ENCODE results near the gene ABCA7.

ABCA7 gene

DNA sequence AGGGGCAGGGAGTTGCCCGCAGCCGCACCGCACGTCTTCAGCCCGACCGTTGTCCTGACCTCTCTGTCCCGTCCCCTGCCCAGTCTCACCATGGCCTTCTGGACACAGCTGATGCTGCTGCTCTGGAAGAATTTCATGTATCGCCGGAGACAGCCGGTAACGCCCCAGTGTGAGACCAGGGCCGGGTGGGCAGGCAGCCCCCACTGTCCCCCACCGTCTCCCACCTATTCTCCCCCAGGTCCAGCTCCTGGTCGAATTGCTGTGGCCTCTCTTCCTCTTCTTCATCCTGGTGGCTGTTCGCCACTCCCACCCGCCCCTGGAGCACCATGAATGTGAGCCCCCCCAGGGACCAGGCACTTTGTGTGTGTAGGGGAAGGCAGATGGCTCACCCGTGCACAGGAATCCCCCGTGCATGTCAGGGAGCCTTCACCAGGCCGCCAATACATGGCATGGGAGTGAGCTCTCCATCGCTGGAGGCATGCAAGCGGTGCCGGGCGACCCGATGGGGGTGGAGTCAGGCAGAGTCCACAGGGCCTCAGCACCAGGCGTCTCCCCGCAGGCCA, 1.4 kb downstream of the ABCA7 start:
- Histone ChIP-seq H3K9ac (no peak overlapping the region), H3K4me3 (IDR thresholded peaks at IDR 0.05; ENCODE audit: insufficient read depth, low read depth, low read length) (no peak overlapping the region)

DNA sequence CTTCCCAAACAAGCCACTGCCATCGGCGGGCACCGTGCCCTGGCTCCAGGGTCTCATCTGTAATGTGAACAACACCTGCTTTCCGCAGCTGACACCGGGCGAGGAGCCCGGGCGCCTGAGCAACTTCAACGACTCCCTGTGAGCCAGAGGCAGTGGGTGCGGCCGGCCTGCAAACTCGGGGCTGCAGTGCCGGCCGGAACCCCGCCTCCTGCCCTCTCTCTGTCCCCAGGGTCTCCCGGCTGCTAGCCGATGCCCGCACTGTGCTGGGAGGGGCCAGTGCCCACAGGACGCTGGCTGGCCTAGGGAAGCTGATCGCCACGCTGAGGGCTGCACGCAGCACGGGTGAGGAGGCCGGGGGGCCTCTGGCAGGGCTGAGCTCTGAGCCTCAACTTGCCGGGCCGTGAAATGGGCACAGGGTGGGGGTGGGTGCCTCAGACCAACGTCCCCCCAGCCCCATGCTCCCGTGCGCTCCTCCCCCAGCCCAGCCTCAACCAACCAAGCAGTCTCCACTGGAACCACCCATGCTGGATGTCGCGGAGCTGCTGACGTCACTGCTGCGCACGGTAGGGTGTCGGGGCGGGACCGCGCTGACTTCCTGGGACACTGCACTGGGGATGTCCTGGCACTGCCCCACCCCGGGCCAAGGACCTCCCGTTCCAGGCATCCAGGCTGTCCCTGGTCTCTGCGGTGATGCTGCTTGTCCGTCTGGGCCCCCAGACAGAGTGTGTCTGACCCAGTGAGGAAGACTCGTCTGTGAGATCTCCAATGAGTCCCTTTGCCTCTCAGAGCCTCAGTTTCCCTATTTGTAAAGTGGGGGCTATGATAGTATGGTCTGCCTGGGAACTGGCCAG, 2.2 kb downstream of the ABCA7 start:
- H3K27me3 ChIP-seq (ENCODE audit: insufficient read depth, low read depth): no peaks in the 10 kb centered on the region
- no peaks in the 10 kb centered on the region for H3K79me2 ChIP-seq (ENCODE audit: insufficient read depth, low read depth)
- no peaks in the 10 kb centered on the region for H4K20me1 ChIP-seq (ENCODE audit: insufficient read depth)
- no peaks in the 10 kb centered on the region for H3K36me3 ChIP-seq (ENCODE audit: insufficient read depth)
- H3K4me3 ChIP-seq (IDR thresholded peaks at IDR 0.05; ENCODE audit: insufficient read depth, low read depth, low read length): no peak overlapping the region
- no peak overlapping the region for H3K9ac ChIP-seq
- H3K4me2 ChIP-seq: no peak overlapping the region
- H3K27ac ChIP-seq: no peak overlapping the region
- no peak overlapping the region for H2AFZ ChIP-seq (ENCODE audit: low read depth)
- peaks cover 27% of the 10 kb centered on the region for H3K4me1 ChIP-seq (ENCODE audit: low read depth, poor library complexity, severe bottlenecking)
- TF ChIP-seq, protein P1, sequence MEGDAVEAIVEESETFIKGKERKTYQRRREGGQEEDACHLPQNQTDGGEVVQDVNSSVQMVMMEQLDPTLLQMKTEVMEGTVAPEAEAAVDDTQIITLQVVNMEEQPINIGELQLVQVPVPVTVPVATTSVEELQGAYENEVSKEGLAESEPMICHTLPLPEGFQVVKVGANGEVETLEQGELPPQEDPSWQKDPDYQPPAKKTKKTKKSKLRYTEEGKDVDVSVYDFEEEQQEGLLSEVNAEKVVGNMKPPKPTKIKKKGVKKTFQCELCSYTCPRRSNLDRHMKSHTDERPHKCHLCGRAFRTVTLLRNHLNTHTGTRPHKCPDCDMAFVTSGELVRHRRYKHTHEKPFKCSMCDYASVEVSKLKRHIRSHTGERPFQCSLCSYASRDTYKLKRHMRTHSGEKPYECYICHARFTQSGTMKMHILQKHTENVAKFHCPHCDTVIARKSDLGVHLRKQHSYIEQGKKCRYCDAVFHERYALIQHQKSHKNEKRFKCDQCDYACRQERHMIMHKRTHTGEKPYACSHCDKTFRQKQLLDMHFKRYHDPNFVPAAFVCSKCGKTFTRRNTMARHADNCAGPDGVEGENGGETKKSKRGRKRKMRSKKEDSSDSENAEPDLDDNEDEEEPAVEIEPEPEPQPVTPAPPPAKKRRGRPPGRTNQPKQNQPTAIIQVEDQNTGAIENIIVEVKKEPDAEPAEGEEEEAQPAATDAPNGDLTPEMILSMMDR (conservative IDR thresholded peaks at IDR 0.05; ENCODE audit: low read depth, low read length): no peak

More for the DNA sequence above, 1.4 kb downstream of the ABCA7 start:
- Histone ChIP-seq H3K27ac (no peak overlapping the region), H3K27me3 (ENCODE audit: insufficient read depth, low read depth) (no peaks in the 10 kb centered on the region), H3K36me3 (ENCODE audit: insufficient read depth) (no peaks in the 10 kb centered on the region), H3K4me1 (ENCODE audit: low read depth, poor library complexity, severe bottlenecking) (peaks cover 34% of the 10 kb centered on the region), H2AFZ (ENCODE audit: low read depth) (no peak overlapping the region; the same call in 1 of the 2 replicates), H3K4me2 (peak overlapping the region; percentile 100), H4K20me1 (ENCODE audit: insufficient read depth) (no peaks in the 10 kb centered on the region), H3K79me2 (ENCODE audit: insufficient read depth, low read depth) (no peaks in the 10 kb centered on the region)
- TF ChIP-seq, protein P1 (conservative IDR thresholded peaks at IDR 0.05; ENCODE audit: low read depth, low read length): no peak

DNA sequence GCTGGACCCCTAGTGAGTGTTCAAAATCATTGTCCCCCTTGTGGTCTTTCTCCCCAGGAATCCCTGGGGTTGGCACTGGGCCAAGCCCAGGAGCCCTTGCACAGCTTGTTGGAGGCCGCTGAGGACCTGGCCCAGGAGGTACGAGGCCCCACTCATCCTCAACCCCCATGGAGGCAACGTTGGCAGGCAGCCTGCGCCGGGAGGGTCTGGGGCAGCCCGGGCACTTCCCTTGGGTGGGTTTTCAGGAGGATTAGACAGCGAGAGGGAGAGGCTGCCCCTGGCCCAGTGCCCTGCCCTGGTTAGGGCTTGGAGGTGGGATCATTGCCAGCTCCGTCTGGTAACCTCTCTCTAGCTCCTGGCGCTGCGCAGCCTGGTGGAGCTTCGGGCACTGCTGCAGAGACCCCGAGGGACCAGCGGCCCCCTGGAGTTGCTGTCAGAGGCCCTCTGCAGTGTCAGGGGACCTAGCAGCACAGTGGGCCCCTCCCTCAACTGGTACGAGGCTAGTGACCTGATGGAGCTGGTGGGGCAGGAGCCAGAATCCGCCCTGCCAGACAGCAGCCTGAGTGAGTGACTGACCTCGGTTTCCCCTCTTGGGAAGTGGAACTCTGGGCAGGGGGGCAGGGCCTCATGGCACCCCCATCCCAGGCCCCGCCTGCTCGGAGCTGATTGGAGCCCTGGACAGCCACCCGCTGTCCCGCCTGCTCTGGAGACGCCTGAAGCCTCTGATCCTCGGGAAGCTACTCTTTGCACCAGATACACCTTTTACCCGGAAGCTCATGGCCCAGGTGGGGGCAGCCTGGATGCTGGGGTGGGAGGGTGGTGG, 3.0 kb downstream of the ABCA7 start:
- Histone ChIP-seq H3K36me3 (ENCODE audit: insufficient read depth) (no peaks in the 10 kb centered on the region), H3K4me3 (IDR thresholded peaks at IDR 0.05; ENCODE audit: insufficient read depth, low read depth, low read length) (no peak overlapping the region), H3K4me2 (no peak overlapping the region), H3K27ac (no peak overlapping the region), H3K27me3 (ENCODE audit: insufficient read depth, low read depth) (no peaks in the 10 kb centered on the region), H4K20me1 (ENCODE audit: insufficient read depth) (no peaks in the 10 kb centered on the region), H2AFZ (ENCODE audit: low read depth) (no peak overlapping the region), H3K79me2 (ENCODE audit: insufficient read depth, low read depth) (no peaks in the 10 kb centered on the region), H3K4me1 (ENCODE audit: low read depth, poor library complexity, severe bottlenecking) (peaks cover 18% of the 10 kb centered on the region), H3K9ac (no peak overlapping the region)
- TF ChIP-seq, protein P1 (conservative IDR thresholded peaks at IDR 0.05; ENCODE audit: low read depth, low read length): no peak

DNA sequence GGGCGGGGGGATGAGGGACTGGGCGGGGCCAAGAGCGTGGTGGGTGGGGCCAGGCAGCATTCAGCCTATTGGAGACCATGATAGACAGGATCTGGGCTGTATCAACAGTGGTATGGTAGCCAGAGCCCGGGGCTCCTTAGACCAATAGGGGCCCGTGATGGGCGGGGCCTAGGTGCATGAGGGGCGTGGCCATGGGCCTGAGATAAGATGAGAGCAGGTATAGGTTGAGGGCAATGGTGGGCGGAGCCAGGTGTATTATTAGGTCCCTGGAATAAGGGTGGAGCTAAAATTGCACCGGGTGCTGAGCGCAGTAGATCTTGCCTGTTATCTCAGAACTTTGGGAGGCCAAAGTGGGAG, 5.3 kb downstream of the ABCA7 start:
- H4K20me1 ChIP-seq (ENCODE audit: insufficient read depth): no peaks in the 10 kb centered on the region
- H3K9ac ChIP-seq: no peak overlapping the region
- H3K36me3 ChIP-seq (ENCODE audit: insufficient read depth): no peaks in the 10 kb centered on the region
- H3K4me2 ChIP-seq: no peak overlapping the region
- no peaks in the 10 kb centered on the region for H3K79me2 ChIP-seq (ENCODE audit: insufficient read depth, low read depth)
- no peak overlapping the region for H3K27ac ChIP-seq
- H2AFZ ChIP-seq (ENCODE audit: low read depth): no peak overlapping the region
- TF ChIP-seq, protein P1 (conservative IDR thresholded peaks at IDR 0.05; ENCODE audit: low read depth, low read length): no peak
- no peaks in the 10 kb centered on the region for H3K27me3 ChIP-seq (ENCODE audit: insufficient read depth, low read depth)
- no peak overlapping the region for H3K4me3 ChIP-seq (IDR thresholded peaks at IDR 0.05; ENCODE audit: insufficient read depth, low read depth, low read length)
- no peaks in the 10 kb centered on the region for H3K4me1 ChIP-seq (ENCODE audit: low read depth, poor library complexity, severe bottlenecking)

All from KMS-11 (cell line).